ENCODE data around the gene PINLYP.
A peak's percentile ranks its signal among the peaks of the same experiment; 100 is the strongest.

The PINLYP gene

DNA sequence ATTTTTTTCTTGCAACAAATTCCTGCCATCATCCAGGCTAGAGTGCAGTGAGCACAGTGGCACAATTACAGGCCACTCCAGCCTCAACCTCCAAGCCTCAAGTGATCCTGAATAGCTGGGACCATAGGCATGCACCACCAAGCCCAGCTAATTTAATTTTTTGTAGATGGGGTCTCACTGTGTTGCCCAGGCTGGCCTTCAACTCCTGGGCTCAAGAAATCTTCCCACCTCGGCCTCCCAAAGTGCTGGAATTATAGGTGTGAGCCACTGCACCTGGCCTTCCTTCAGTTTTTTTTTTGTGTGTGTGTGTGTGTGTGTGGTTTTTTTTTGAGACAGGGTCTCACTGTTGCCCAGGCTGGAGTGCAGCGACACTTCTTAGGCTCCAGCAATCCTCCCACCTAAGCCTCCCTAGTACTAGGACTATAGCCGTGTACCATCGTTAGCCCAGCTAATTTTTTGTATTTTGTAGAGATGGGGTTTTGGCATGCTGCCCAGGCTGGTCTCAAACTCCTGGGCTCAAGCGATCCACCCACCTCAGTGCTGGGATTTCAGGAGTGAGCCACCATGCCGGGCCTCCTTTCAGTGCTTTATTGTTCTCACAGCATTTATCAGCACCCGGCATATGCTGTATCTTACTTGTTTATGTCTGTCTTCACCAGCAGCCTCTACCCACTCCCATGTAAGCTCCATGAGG lies 30.4 kb downstream of the PINLYP start:
- no peak for DNase-seq (ENCODE audit: low read depth, low spot score)

DNA sequence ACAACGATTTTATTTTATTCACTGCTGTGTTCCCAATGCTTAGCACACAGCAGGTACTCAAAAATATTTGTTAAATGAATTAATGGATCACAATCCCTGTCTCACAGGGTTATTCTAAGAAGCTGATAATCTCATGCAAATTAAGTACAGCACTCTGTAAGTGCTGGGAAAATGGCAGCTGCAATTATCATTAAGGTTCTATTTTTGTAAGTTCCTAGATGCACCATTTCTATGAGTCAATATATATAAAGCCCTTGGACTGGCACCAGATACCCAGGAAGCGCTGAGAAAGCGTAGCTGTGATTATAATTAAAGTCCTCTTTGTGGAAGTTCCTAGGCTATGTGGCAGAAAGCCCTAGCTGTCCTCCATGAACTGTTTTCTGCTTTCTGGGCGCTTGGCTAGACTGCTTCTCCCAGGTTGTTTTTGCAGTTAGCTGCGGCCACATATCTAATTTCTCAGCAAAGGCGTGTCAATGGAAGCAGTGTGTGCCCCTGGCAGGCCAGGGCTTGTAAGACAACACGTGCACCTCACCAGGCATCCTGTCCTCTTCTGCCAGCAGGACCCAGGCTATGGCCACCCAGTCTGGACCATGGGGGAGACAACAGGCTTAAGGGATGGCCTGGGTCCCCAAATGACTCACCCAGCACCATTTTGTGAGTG lies 31.1 kb downstream of the PINLYP start:
- no peak for DNase-seq (ENCODE audit: low read depth, low spot score)

DNA sequence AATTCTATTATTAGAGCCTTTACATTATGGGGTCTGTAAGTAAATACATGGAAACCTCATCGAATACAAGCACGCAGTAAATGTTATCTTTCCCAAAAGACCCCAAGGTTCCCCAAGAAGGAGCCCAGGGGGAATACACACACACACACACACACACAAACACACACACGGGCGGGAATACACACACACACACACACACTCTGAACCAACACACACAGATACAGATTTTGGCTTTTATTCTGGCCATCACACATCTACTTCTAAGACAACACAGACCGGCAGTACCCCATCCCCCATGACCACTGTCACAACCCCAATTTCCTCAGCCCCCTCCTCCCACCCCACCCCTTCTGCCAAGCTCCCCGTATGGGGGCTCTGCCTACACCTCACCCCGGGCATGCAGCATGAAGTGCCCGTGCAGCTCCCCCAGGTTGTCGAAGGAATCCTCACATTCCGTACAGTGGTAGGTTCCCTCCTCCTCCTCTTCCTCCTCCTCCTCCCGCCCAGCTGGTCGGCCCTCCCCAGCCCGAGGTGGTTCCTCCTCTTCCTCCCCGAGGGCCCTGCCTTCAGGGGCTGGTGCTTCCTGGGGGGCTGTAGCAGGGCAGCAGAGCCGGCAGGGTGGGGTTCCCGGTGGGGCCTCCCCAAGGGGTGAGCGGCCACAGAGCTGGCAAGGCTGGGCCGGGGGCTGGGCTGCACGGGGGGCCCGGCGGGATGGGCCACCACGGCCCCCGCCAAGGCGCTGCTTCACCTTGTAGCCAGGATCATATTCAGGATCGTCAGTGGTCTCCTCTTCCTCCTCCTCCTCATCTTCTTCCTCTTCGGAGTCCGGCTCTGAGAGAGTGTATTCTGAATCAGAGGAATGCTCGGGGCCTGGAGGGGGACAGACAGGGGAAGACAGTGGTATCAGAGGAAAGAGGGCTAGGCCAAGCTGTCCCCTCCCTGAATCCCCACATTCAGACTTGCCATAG lies 31.9 kb downstream of the PINLYP start:
- no peak for DNase-seq (ENCODE audit: low read depth, low spot score)

- DNase-seq (ENCODE audit: low read depth, low spot score), result no peak
These were observed 34.3 kb downstream of the PINLYP start for GRCh38 chr19:43609872-43610271.

- no peak for DNase-seq (ENCODE audit: low read depth, low spot score)
These were observed 34.9 kb downstream of the PINLYP start for GRCh38 chr19:43610493-43610892.

DNA sequence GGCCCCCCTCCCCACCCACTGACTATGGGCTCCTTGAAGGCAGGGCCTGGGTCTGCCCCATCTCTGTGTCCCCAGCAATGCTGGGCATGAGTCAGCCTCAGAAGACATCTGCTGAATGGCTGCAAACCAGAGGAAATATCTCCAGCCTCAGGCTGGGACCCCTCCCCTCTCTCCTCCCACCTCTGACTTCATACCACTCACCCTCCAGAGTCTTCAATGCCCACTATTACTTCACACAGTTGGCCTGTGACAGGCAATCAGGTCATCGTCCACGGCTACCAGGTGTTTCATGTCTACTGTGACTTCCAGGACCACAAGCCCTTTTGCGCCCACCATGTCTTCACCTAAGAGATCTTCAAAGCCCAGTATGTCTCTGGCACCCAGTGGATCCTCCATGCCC lies 36.2 kb downstream of the PINLYP start, which contains the start of gene SRRM5:
Gene SRRM5 (plus strand): TSS at position 301 of the 400 bp plus-strand sequence. CDS start 34 bp downstream, at position 335.
- no peak for DNase-seq (ENCODE audit: low read depth, low spot score)

DNA sequence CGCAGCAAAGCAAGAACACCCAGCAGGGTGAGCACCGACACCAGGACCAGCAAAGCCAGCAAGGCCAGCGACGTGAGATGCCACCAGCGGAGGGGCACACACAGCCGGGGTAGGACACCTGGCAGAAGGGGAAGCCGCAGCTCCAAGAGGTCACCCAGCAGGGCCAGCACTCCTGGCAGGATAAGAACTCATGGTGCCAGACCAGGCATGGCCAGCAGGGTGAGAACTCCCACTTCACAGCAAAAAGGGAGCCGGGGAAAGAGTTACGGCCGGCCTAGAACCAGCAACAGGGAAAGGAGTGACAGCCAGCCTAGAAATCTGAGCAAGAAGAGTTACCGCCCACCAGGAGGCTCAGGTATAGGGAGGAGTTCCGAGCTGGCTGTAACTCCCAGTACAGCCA lies 36.8 kb downstream of the PINLYP start:
- no peak for DNase-seq (ENCODE audit: low read depth, low spot score)

DNA sequence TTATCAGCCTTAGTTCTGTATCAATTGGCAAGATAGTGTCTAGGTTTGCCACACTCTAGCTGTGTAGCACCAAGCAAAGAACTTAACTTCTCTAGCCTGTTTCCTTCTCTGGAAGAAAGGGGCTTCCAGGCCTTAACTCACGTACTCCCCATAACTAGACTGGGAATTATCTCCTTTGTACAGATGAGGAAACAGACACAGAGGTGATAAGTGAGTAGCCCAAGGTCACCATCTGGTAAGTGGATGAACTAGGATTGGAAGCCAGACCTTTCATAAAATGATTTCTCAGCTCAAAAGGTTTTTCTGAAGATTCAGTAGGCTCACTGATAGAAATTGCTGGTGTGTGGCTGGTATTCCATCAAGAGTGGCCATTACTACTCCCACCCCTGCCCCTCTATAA lies 40.7 kb downstream of the PINLYP start:
- no peak for DNase-seq (ENCODE audit: low read depth, low spot score)

DNA sequence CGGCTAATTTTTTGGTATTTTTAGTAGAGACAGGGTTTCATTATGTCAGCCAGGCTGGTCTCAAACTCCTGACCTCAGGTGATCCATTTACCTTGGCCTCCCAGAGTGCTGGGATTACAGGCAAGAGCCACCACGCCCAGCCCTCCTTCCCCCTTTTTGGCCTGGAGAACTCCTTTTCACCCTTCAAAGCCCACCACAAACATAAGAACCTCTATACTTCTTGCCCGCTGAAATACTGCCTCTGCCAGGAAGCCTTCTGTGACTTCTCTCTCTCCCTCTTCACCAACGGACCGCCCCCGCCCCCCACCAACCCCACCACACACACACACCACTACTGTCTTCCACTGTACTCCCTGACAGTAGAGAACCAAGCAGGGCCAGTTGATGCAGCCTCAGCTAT lies 41.4 kb downstream of the PINLYP start:
- DNase-seq (ENCODE audit: low read depth, low spot score), result no peak

- DNase-seq (ENCODE audit: low read depth, low spot score), result no peak
These were observed 43.3 kb downstream of the PINLYP start for GRCh38 chr19:43618921-43619261.

- DNase-seq (ENCODE audit: low read depth, low spot score), result peak; percentile 76
These were observed 43.9 kb downstream of the PINLYP start, which contains the start of gene ZNF428 for GRCh38 chr19:43619262-43620060. TSS of gene ZNF428 (minus strand) at chr19:43619629. CDS start at chr19:43614304, 5,325 bp downstream.

DNA sequence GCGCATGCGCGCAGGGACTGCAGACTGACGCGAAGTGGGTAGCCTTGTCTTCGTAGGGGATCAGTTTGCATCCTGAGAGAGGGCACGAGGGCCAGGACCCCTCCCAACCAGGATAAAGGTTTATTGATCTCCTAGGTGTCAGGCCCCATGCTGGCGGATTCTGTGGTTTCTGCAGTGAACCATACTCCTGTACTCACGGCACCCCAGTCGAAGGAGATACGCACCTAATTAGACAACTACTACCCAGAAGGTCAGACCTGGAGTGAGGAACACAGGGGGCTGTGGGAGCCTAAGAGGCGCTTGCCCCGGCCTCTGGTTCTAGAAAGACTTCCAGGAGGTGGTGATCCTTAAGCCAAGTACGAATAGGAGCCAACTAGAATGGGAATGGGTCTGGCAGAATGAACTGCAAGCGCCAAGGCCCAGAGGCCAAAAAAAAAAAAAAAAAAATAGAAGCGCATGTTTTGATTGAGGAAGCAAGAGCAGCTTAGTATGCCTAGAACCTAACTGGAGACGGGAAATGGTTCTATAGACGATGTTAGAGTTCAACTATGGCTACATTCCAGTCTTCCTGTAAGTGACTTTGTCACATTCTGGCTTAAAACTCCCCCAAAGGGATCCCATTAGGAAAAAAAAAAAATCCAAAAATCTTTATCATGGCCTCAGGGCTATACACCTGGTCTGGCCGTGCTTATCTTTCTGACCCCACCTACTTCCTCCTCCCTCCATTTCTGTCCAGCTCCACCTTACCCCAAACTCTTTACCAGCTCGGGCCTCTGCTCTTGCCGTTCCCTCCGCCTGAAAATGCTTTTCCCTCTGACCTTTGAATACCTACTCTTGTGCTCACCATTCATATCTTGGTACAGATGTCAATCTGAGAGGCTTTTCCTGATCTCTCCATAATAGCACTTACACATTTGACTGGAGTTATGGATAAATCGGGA lies 44.7 kb downstream of the PINLYP start:
- DNase-seq (ENCODE audit: low read depth, low spot score), result no peak

DNA sequence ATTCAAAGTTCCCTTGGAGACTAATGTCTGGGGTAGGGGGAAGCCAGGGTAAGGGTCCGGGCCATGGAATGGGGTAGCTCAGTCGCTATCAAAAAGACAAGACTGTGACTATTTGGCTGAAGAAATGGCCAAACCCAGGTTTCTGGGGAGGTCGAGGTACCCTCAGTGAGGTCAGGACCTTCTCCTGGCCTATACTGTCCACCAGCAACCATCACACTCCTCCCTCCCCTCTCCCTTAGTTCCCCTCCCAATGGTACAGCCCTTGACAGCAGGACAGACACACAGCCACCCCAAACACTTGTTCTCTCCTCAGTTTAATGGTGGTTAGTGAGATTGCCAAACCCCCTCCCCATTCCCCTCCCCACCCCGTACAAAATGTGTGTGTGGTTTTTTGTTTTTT lies 46.5 kb downstream of the PINLYP start:
- DNase-seq (ENCODE audit: low read depth, low spot score), result no peak

DNA sequence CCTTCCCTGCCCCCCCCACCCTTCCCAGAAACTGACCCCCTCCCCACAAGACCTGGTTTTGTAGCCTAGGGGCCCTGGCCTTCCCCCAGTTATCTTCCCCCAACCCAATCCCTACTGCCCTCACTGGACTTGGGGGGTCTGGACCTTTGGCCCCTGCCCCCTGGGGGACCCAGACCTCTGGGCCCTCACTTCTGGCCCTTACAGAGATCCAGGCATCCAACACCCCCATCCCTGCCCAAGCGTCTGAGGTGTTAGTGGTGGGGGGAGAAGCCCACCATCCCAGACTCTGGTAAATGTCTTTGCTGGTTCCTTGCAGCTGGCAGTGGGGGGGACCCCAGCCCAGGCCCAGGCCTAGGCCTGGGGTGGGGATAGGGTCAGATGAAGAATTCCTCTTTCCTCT lies 47.4 kb downstream of the PINLYP start:
- no peak for DNase-seq (ENCODE audit: low read depth, low spot score)

DNA sequence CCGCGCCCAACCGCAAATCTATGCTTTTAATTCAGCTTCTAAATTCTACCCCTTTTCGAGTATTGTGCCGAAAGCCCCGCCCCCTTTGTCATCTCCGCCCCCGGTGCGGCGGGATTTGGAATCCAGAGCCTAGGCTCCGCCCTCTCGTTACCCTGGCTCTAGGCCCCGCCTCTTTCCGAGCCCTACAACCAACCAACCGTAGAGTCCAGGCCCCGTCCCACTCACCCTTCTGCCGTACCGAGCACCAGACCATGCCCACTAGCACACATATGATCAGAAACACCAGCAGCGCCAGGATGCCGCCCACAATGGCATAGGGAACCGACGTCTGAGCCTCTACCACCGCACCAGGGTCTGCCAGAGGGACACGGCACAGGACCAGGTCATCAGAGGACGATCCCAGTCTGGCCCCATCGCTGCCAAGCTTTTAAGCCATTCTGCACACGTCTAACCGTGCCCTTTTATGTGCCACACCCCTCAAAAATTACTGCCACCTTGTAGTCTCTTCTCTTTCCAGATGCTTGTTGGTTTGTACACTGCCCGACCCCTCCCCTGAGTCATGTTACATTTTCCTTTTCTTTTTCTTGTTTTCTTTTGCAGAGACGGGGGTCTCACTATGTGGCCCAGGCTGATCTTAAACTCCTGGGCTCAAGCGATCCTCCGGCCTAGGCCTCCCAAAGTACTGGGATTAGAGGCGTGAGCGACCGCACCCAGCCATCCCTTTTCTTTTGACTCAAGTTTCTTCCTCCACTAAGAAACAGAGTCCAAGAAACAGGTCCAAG lies 48.5 kb downstream of the PINLYP start:
- DNase-seq (ENCODE audit: low read depth, low spot score), result no peak

GRCh38 chr19:43624933-43625332 lies 49.3 kb downstream of the PINLYP start:
- DNase-seq (ENCODE audit: low read depth, low spot score), result peak; percentile 71

GRCh38 chr19:43625918-43626579 lies 50.4 kb downstream of the PINLYP start:
- DNase-seq (ENCODE audit: low read depth, low spot score), result no peak

DNA sequence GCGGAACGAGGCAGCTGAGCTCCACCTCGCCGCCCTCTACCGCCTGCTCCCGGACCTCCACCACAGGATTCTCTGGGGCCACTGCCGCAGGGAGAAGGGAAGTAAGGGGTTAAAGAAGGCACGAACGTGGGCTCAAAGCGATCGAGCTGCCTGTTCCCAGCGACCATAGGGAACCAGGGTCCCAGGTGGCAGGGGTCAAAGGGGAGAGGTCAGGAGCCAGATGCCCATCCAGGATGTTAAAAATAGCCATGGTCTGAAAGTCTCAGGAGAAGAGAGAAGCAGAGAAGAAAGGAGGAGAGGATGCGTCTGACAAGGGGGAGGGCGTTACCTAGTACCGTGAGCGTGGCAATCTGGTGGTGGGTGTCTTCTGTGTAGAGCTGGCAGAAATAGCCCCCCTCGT lies 51.2 kb downstream of the PINLYP start:
- no peak for DNase-seq (ENCODE audit: low read depth, low spot score)
